HG03575 (cell line): Measurements from ENCODE around the gene ZNF219.

Experiments
- ATAC-seq: cut with Tn5 transposase; IDR thresholded peaks from one replicate; pipeline ENCODE4 v1.9.1; 2021; ENCODE audit not compliant: unreplicated experiment, insufficient number of reproducible peaks, low FRiP score; ENCODE audit errors: extremely low read depth

Gene ZNF219

DNA sequence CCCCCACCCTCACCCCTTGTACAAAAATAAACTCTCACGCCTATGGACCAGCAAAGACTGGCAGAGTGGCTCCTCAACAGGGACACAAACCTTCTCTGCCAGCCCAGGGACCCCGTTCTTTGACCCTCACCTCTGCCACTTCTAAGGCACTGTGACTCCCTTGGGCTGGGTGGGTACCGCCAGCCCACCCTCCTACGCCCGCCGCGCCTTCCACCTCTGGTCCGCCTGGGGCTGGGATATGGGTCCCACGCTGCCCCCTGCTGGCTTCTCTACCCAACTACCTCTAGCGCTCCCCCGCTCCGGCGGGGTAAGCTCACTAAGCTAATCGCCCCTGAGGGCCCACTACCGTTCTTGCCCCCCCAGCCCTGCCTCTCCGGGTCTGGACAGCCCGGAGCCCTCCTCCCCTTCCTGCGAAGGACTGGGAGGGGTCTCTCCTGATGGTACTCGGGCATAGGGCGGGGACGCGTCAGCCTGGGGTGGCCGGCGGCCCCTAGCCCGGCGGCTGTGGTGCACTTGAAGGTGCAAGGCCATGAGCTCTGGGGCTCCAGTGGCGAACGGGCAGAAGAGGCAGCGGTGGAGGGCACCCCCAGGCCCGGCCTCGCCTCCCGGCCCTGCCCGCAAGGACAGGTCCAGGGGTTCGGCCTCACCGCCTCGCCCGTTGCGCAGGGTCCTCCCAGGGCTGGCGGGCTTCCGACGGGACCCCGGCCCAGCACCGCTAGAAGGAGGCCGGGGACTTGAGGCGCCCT is 8.1 kb downstream of the ZNF219 start:
- no peak for ATAC-seq

GRCh38 chr14:21089877-21090193 is 8.6 kb downstream of the ZNF219 start:
- no peak for ATAC-seq

- no peak for ATAC-seq
These were observed 9.2 kb downstream of the ZNF219 start for GRCh38 chr14:21089271-21089670.

GRCh38 chr14:21088687-21089086 is 9.8 kb downstream of the ZNF219 start:
- ATAC-seq, result no peak

DNA sequence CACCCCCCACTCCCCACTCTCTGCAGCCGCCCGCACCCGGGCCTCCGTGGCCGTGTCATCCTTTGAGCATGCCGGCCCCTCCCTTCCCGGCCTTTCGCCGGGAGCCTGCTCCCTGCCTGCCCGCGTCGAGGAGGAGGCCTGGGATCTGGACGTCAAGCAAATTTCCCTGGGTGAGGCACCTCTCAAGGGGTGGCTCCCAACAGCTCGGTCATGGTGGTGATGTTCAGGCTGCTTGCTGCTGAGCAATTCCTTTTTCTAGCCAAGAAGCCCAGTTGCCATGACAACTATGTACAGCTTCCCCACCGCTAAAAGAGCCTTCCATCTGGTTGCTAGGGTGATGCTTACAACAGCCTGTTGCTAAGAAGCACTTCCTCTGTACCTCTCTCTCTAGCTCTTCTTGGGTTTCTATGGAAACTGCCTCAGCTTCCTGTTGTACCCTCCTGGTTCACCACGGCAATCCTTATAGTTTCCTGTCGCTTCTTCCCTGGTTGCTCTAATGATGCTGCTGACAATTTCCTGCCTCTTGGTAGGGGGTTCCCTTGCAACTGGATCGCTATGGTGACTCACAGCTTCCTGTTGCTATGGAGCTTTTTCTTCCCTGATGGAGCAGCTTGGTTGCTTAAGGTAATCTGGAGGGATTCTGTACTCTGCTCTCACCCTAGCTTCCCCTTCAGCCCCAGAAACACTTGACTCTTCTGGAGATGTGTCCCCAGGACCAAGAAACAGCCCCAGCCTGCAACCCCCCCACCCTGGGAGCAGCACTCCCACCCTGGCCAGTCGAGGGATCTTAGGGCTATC is 11.0 kb downstream of the ZNF219 start:
- no peak for ATAC-seq

DNA sequence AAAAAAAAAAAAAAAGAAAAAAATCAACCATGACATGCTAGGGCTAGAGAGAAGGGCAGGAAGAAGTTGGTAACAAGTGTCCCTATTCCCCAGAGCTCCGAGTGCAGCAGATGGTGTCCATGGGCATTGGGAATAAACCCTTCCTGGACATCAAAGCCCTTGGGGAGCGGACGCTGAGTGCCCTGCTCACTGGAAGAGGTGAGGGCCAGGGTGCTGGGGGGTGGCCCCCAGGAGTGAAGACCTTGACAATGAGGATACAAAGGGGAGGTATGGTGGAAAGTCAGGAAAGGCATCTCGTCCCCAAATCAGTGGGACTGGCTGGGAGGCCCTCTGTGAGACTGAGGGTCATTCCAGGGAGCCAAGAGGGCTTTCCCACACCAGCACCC is 11.6 kb downstream of the ZNF219 start:
- ATAC-seq, result no peak

DNA sequence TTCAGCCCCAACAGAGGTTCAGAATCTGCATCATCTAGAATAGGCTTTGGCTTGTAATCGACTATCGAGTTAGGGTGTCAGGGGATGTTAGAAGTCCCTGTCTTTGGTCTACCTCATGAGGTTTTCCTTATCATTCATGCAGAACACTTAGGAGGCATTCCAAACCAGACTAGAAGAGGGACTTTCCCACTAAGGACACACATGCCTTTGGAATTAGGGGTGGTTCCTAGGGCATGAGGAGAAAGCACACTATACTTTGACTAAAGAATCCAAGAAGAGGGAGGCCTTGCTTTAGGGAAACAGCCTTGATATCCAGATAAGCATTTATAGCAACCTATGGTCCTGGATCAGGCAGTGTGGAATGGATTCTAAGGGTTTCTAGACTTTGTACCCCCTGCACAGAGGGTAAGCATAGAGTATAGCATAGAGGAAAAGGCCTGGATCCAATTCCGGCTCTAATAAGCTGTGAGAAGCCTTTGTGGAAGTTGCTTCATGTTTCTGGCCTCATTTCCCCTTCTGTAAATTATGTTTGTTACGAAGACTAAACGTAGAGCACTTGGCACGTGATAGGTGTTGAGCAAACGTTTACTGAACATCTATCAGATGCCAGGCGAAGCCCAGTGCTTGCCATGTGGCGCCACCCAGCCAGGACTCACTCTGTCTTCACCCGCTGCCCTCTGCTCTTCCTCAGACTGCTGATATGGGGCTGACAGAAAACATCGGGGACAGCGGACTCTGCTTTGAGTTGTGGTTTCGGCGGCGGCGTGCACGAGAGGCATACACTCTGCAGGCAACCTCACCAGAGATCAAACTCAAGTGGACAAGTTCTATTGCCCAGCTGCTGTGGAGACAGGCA is 13.2 kb downstream of the ZNF219 start:
- ATAC-seq, result no peak

DNA sequence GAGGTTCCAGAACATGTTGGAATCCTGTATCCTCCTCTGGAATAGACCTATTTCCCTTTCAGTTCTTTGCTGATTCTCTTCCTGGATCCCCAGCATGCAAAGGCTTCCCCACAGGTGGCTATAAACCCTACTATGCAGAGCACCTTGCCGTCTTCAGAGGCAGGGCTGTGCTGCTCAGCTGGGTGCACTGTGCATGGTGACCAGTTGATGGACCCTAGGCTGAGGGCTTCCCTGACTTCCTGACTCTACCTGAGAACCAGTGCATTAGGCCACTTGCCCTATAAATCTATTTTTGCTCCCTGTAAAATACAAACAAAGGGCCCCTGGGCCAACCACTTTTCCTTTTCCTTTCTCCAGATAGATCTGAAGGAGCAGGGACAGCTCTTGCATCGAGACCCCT is 14.1 kb downstream of the ZNF219 start:
- ATAC-seq, result no peak

DNA sequence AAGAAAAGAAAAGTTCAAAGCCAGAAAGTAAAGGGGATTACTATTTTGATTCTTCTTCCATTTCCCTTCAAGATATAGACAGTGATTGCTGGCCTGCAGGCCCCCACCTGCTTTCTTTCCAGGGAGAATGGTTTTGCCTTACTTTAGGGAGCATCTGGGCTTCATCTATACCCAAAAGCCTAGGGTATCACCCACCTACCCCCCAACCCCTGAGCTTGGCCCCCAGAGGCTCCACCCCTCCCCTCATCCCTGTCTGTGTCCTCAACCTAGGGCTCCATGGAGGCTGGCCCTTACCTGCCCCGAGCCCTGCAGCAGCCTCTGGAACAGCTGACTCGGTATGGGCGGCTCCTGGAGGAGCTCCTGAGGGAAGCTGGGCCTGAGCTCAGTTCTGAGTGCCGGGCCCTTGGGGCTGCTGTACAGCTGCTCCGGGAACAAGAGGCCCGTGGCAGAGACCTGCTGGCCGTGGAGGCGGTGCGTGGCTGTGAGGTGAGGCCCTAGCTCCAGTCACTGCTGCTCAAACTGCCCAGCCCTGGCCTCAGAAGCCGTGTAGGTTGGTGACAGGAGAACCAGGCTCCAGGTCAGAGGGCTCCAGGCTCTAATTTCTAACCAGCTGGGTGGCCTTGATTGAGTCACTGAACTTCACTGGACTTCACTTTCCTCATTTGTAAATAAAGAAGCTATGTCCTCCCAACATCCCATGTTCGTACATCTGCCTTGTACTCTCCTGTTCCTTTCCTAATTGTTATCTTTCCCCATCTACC is 14.7 kb downstream of the ZNF219 start:
- ATAC-seq, result no peak

GRCh38 chr14:21081521-21082142 is 16.8 kb downstream of the ZNF219 start:
- no peak for ATAC-seq

DNA sequence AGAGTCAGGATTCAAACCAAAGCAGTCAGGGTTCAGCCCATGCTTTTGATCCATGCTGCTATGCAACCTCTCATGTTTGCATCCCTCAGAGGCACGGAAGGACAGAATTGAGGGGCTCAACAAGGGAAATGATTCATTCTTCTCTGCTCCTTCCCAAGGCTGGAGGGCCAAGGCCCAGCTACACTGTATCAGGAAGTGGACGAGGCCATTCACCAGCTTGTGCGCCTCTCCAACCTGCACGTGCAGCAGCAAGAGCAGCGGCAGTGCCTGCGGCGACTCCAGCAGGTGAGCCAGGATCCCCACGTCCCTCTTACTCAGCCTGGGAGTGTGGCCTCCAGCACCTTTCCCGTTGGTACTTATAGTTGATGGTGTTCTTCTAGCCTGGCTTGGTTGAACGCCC is 19.7 kb downstream of the ZNF219 start:
- no peak for ATAC-seq

DNA sequence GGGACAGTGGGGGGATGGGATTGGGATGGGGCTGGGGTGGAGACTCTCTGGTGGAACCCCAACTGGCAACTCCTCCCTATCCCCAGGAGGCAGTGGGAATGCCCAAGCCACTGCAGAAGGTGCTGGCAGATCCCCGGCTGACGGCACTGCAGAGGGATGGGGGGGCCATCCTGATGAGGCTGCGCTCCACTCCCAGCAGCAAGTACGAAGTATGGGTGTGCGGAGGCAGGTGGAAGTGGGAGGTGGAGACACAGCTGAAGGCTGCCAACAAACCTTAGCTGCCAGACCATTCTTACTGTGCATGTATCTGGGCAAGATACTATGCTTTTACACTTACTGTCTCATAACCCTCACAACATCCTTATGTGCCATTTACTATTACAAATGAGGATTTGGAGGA is 20.2 kb downstream of the ZNF219 start:
- ATAC-seq, result no peak

GRCh38 chr14:21077672-21078071 is 20.8 kb downstream of the ZNF219 start:
- ATAC-seq, result no peak

DNA sequence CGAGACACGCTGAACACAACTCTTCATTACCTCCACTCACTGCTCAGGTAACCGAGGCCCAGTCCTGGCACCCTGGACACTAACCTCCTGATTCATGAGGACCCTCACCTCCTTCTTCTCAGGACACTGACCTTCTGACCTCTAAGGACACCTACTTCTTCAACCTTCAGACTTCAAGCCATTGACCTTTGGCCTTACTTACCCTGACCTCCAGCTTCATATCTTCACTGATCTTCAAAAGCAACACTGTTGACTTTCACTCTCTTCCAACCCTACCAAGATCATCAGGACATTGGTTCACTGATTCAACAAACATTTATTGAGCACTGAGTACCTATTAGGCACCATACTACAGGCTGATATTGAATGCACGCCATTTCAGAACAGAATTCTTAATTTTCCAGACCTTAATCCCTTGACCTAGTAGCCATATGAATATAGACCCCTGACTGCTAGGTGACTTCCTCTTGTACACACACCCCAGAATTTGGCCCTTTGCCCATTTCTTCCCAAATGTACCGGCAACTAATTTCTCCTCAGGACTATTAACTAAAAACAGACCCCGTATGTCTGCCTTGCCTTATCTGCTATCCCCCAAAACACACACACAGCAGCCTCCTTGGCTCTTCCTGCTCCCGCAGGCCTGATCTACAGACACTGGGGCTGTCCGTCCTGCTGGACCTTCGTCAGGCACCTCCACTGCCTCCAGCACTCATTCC is 22.6 kb downstream of the ZNF219 start:
- no peak for ATAC-seq

DNA sequence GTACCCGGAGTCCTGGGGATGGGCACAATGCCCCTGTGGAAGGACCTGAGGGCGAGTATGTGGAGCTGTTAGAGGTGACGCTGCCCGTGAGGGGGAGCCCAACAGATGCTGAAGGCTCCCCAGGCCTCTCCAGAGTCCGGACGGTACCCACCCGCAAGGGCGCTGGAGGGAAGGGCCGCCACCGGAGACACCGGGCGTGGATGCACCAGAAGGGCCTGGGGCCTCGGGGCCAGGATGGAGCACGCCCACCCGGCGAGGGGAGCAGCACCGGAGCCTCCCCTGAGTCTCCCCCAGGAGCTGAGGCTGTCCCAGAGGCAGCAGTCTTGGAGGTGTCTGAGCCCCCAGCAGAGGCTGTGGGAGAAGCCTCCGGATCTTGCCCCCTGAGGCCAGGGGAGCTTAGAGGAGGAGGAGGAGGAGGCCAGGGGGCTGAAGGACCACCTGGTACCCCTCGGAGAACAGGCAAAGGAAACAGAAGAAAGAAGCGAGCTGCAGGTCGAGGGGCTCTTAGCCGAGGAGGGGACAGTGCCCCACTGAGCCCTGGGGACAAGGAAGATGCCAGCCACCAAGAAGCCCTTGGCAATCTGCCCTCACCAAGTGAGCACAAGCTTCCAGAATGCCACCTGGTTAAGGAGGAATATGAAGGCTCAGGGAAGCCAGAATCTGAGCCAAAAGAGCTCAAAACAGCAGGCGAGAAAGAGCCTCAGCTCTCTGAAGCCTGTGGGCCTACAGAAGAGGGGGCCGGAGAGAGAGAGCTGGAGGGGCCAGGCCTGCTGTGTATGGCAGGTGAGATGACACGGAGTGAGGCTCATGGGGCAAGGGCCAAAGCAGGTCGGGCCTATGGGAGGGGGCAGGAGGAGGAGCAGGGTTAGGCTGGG is 23.8 kb downstream of the ZNF219 start:
- ATAC-seq, result no peak

- ATAC-seq, result no peak
These were observed 24.5 kb downstream of the ZNF219 start for GRCh38 chr14:21073921-21074320.

DNA sequence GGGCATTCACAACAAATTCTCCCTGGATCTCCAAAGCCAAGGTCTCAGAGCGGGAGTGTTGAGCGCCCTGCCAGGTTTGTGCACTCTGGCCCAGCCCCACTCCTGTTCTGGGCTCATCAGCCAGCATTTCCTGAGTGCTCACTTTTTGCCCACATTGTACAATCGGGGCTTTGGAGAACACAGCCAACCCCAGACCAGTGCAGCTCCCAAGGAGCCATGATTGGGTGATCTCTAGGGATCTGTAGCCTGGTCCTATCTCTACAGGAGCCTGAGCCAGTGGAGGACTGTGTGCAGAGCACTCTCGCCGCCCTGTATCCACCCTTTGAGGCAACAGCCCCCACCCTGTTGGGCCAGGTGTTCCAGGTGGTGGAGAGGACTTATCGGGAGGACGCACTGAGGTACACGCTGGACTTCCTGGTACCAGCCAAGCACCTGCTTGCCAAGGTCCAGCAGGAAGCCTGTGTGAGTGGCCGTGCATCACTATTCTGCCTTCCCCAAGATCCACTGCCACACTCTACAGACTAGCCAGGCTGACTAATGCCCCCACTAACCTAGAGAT is 25.6 kb downstream of the ZNF219 start:
- ATAC-seq, result no peak
